GM23248 (cell line): ENCODE data around the gene SIGLEC5. TPM values are rescaled to one million over a fixed set of nuclear protein-coding genes. Genes with fewer than 3 reads are reported as not detected.

ENCODE experiments used
- DNase-seq: peaks from one replicate; pipeline ENCODE4 v3.0.0-alpha.2; 2015
- H2AFZ ChIP-seq: fragments of 200-600 bp; sonication (generic); 2 replicates; pipeline ENCODE4 v1.6.1; 2016; ENCODE audit warnings: antibody characterized with exemption
- H3F3A ChIP-seq: fragments of 200-600 bp; sonication (generic); 2 replicates; pipeline ENCODE4 v1.6.1; 2016; ENCODE audit warnings: mild to moderate bottlenecking, antibody characterized with exemption, mixed run types; ENCODE audit not compliant: insufficient read depth
- H3K27ac ChIP-seq: fragments of 200-600 bp; sonication (generic); 2 replicates; pipeline ENCODE4 v1.5.1; 2016; ENCODE audit warnings: mild to moderate bottlenecking
- H3K27me3 ChIP-seq: fragments of 200-600 bp; sonication (generic); replicated peaks from 2 replicates; pipeline ENCODE4 v1.6.1; 2016; ENCODE audit warnings: mild to moderate bottlenecking; ENCODE audit not compliant: insufficient read depth
- H3K36me3 ChIP-seq: fragments of 200-600 bp; sonication (generic); 2 replicates; pipeline ENCODE4 v1.6.1; 2016; ENCODE audit warnings: low read depth, mild to moderate bottlenecking
- H3K4me1 ChIP-seq: fragments of 200-600 bp; sonication (generic); 2 replicates; pipeline ENCODE4 v1.6.1; 2016; ENCODE audit warnings: mild to moderate bottlenecking; ENCODE audit not compliant: insufficient read depth
- H3K4me2 ChIP-seq: fragments of 200-600 bp; sonication (generic); one replicate; pipeline ENCODE4 v1.6.1; 2016; ENCODE audit warnings: mild to moderate bottlenecking; ENCODE audit not compliant: unreplicated experiment
- H3K4me3 ChIP-seq: fragments of 200-600 bp; sonication (generic); 2 replicates; pipeline ENCODE4 v1.5.1; 2016; ENCODE audit warnings: mild to moderate bottlenecking
- H3K79me2 ChIP-seq: fragments of 200-600 bp; sonication (generic); 2 replicates; pipeline ENCODE4 v1.6.1; 2016; ENCODE audit warnings: mild to moderate bottlenecking; ENCODE audit not compliant: insufficient read depth
- H3K9ac ChIP-seq: fragments of 200-600 bp; sonication (generic); 2 replicates; pipeline ENCODE4 v1.6.1; 2016; ENCODE audit warnings: mild to moderate bottlenecking
- H3K9me2 ChIP-seq: fragments of 200-600 bp; sonication (generic); 2 replicates; pipeline ENCODE4 v1.6.1; 2016; ENCODE audit warnings: mixed run types, mild to moderate bottlenecking, moderate library complexity; ENCODE audit not compliant: insufficient read depth
- H3K9me3 ChIP-seq: fragments of 200-600 bp; sonication (generic); one replicate; pipeline ENCODE4 v1.6.1; 2017; ENCODE audit warnings: low read depth
- H4K20me1 ChIP-seq: fragments of 200-600 bp; sonication (generic); 2 replicates; pipeline ENCODE4 v1.6.0; 2016; ENCODE audit not compliant: insufficient read depth
- EZH2 ChIP-seq: fragments of 200-600 bp; sonication (generic); IDR thresholded peaks from 2 replicates; pipeline ENCODE4 v1.6.1; 2018; ENCODE audit warnings: antibody characterized with exemption, mild to moderate bottlenecking; ENCODE audit not compliant: insufficient read depth, poor library complexity, severe bottlenecking
- EZH2phosphoT487 ChIP-seq: fragments of 200-600 bp; sonication (generic); IDR thresholded peaks from 2 replicates; pipeline ENCODE4 v1.6.1; 2018; ENCODE audit warnings: antibody characterized with exemption, moderate library complexity, mild to moderate bottlenecking, low read depth; ENCODE audit not compliant: insufficient read depth
- WGBS, 2 experiments: methylation state at CpG; one replicate each; pipeline ENCODE4 v1.1.6; 2015 to 2017; ENCODE audit warnings: low lambda C conversion rate in 2 of 2, low coverage in 1 of 2; ENCODE audit errors: missing lambda C conversion rate in 2 of 2; 5-methylcytosine and 5-hydroxymethylcytosine counted together
- in situ Hi-C: fragments of 300-500 bp; cut with MboI; formaldehyde crosslinking; loops from 2 replicates; pipeline ENCODE4 v1.15.0; 2020
- polyA plus RNA-seq: library from polyadenylated mRNA; unstranded; fragments of >200 nt; fragmentation: Nextera tagmentation; extraction: Ambion mirVana; gene quantifications from 2 replicates; pipeline ENCODE4 v1.2.1, GENCODE V29; 2016
- total RNA-seq: library from RNA; depleted of rRNA; stranded (reverse); fragments of >200 nt; shearing (Covaris generic); gene quantifications from 2 replicates; pipeline ENCODE4 v1.2.3, GENCODE V29; 2014

SIGLEC5 gene
- total and polyA plus RNA-seq, 2 experiments from 2014 or later, result not detected

GRCh38 chr19:51654783-51655182, 24.6 kb upstream of the SIGLEC5 start:
- no peak overlapping the region for H3K4me3 ChIP-seq
- H3K79me2 ChIP-seq, result no peaks in the 10 kb centered on the region
- H3K27ac ChIP-seq, result no peak overlapping the region
- in situ Hi-C loops, result loop anchor here (10.0 kb wide), 1 partner anchor 190 kb away; no protein-coding TSS in a partner anchor
- no peaks in the 10 kb centered on the region for H3K36me3 ChIP-seq
- no peak overlapping the region for H3K4me2 ChIP-seq
- H4K20me1 ChIP-seq, result no peaks in the 10 kb centered on the region
- WGBS, 2 experiments, result 30 to 35% methylated on average over 4 of the region's 4 CpGs
- H3K27me3 ChIP-seq, result 0 out of 2 replicates have a peak, but pooled peaks cover 4% of the 10 kb centered on the region
- H3K4me1 ChIP-seq, result no peaks in the 10 kb centered on the region
- no peak overlapping the region for H2AFZ ChIP-seq
- peak; percentile 15 for DNase-seq
- no peaks in the 10 kb centered on the region for H3K9me3 ChIP-seq
- no peaks in the 10 kb centered on the region for H3K9me2 ChIP-seq
- H3K9ac ChIP-seq, result no peak overlapping the region
- no peaks in the 10 kb centered on the region for H3F3A ChIP-seq
- no peak for TF ChIP-seq EZH2phosphoT487
- no peak for TF ChIP-seq EZH2

GRCh38 chr19:51653162-51653561, 23.0 kb upstream of the SIGLEC5 start:
- 0 to 2% methylated on average over 2 of the region's 2 CpGs for WGBS, 2 experiments
- TF ChIP-seq EZH2 (no peak), EZH2phosphoT487 (no peak)

GRCh38 chr19:51652266-51652665, 22.1 kb upstream of the SIGLEC5 start:
- H3K27ac ChIP-seq, result no peak overlapping the region
- DNase-seq, result no peak
- H3K4me3 ChIP-seq, result no peak overlapping the region
- in situ Hi-C loops, result loop anchor here (10.0 kb wide), 1 partner anchor 187 kb away; no protein-coding TSS in a partner anchor
- no peaks in the 10 kb centered on the region for H3K4me1 ChIP-seq
- 0 out of 2 replicates have a peak, but pooled peaks cover 9% of the 10 kb centered on the region for H3K27me3 ChIP-seq
- no peak overlapping the region for H3K4me2 ChIP-seq
- no peaks in the 10 kb centered on the region for H4K20me1 ChIP-seq
- no peak overlapping the region for H3K9ac ChIP-seq
- TF ChIP-seq EZH2, result no peak
- TF ChIP-seq EZH2phosphoT487, result no peak
- WGBS, 2 experiments, result 41 to 43% methylated on average over 4 of the region's 4 CpGs
- H3K79me2 ChIP-seq, result no peaks in the 10 kb centered on the region
- no peaks in the 10 kb centered on the region for H3F3A ChIP-seq
- no peak overlapping the region for H2AFZ ChIP-seq
- no peaks in the 10 kb centered on the region for H3K9me2 ChIP-seq
- no peaks in the 10 kb centered on the region for H3K9me3 ChIP-seq
- H3K36me3 ChIP-seq, result no peaks in the 10 kb centered on the region

More at GRCh38 chr19:51653162-51653561, 23.0 kb upstream of the SIGLEC5 start:
- Histone ChIP-seq H3K9me2 (no peaks in the 10 kb centered on the region), H4K20me1 (no peaks in the 10 kb centered on the region), H3K27me3 (0 out of 2 replicates have a peak, but pooled peaks cover 9% of the 10 kb centered on the region), H3K9ac (no peak overlapping the region), H3K9me3 (no peaks in the 10 kb centered on the region), H3F3A (no peaks in the 10 kb centered on the region), H2AFZ (no peak overlapping the region), H3K36me3 (no peaks in the 10 kb centered on the region), H3K27ac (no peak overlapping the region), H3K4me1 (no peaks in the 10 kb centered on the region), H3K4me2 (no peak overlapping the region), H3K4me3 (no peak overlapping the region), H3K79me2 (no peaks in the 10 kb centered on the region)
- no peak for DNase-seq
- in situ Hi-C loops, result loop anchor here (10.0 kb wide), 1 partner anchor 188 kb away; no protein-coding TSS in a partner anchor

GRCh38 chr19:51651216-51651846, 21.1 kb upstream of the SIGLEC5 start:
- Histone ChIP-seq H3K4me3 (no peak overlapping the region), H4K20me1 (no peaks in the 10 kb centered on the region), H2AFZ (no peak overlapping the region), H3K79me2 (no peaks in the 10 kb centered on the region), H3K4me2 (no peak overlapping the region), H3K9me3 (no peaks in the 10 kb centered on the region), H3K36me3 (no peaks in the 10 kb centered on the region), H3K27ac (no peak overlapping the region), H3K4me1 (no peaks in the 10 kb centered on the region), H3F3A (no peaks in the 10 kb centered on the region), H3K27me3 (0 out of 2 replicates have a peak, but pooled peaks cover 9% of the 10 kb centered on the region), H3K9ac (no peak overlapping the region), H3K9me2 (no peaks in the 10 kb centered on the region)
- in situ Hi-C loops, result loop anchor here (10.0 kb wide), 1 partner anchor 187 kb away; no protein-coding TSS in a partner anchor
- DNase-seq, result no peak
- 44 to 45% methylated on average over 6 to 7 of the region's 7 CpGs for WGBS, 2 experiments
- TF ChIP-seq EZH2phosphoT487 (no peak), EZH2 (no peak)
